Right cardiac atrium (tissue), 5 donors: ENCODE results near the gene FHDC1. TPM values are rescaled to one million over a fixed set of nuclear protein-coding genes. Genes with fewer than 3 reads are reported as not detected.

ENCODE experiments used
- ATAC-seq, 2 donors: fragments of 200-7000 bp; cut with Tn5 transposase; one replicate each; pipeline versions ENCODE4 v1.8.0 to v1.9.1; 2020; ENCODE audit warnings: moderate library complexity in 2 of 2, mild to moderate bottlenecking in 1 of 2
- DNase-seq, 3 donors: peaks; one replicate each; pipeline ENCODE4 v3.0.0-alpha.2; 2020
- H3K27ac ChIP-seq: one replicate; pipeline ENCODE4 v1.5.1; 2013; ENCODE audit warnings: mild to moderate bottlenecking, low read length, control low read depth, moderate library complexity
- H3K27me3 ChIP-seq: one replicate; pipeline ENCODE4 v1.6.1; 2013; ENCODE audit not compliant: control insufficient read depth, insufficient read depth
- H3K4me1 ChIP-seq: one replicate; pipeline ENCODE4 v1.6.1; 2013; ENCODE audit warnings: low read length; ENCODE audit not compliant: control insufficient read depth, insufficient read depth
- H3K4me3 ChIP-seq: one replicate; pipeline ENCODE4 v1.5.1; 2013; ENCODE audit warnings: low read length, control low read depth
- H3K9me3 ChIP-seq: one replicate; pipeline ENCODE4 v1.6.1; 2013; ENCODE audit warnings: low read length; ENCODE audit not compliant: control insufficient read depth
- WGBS: extraction: QIAGEN DNeasy Blood & Tissue Kit; methylation state at CpG from one replicate; pipeline ENCODE4 v1.1.7; 2013; 5-methylcytosine and 5-hydroxymethylcytosine counted together
- intact Hi-C, 4 donors: fragments of 100-400 bp; cut with DNase I; formaldehyde crosslinking; loops; one replicate each; pipeline versions ENCODE4 v1.11.0 to v1.14.0; 2022 to 2023
- polyA plus RNA-seq: library from polyadenylated mRNA; stranded (reverse); fragments of 200-250 nt; gene quantifications from one replicate; pipeline ENCODE4 v1.2.3, GENCODE V29; 2013
- total RNA-seq, 4 donors: library from RNA; stranded (reverse); fragmentation: NEBNext Ultra II Directional; extraction: Animal tissue kit (Norgen Biotek cat#: 25700); gene quantifications; one replicate each; pipeline ENCODE4 v1.2.1, GENCODE V29; 2021
- donor health status: healthy with polysubstance abuse.
- donor health status: DM: no; HTN: yes; CAD: no.
- donor health status: DM: no; HTN: no; CAD: no.
- donor health status: DM: no; HTN: yes; CAD: no; lungs with severe emphysema.
- donor health status: DM: yes; HTN: yes; CAD: no.

FHDC1 gene
- total and polyA plus RNA-seq, 5 donors = 0.25 to 1.3 (median 0.42) TPM

- 85% methylated on average over 10 of the region's 10 CpGs for WGBS
- intact Hi-C loops = no loop called here
- ATAC-seq = no peak
Measured at GRCh38 chr4:153026591-153027346, 90.6 kb downstream of the FHDC1 start.

GRCh38 chr4:153027866-153028265, 91.7 kb downstream of the FHDC1 start:
- ATAC-seq (no peak), DNase-seq (no peak)
- 73% methylated on average over 3 of the region's 3 CpGs for WGBS

More at GRCh38 chr4:153026591-153027346, 90.6 kb downstream of the FHDC1 start:
- no peak overlapping the region for H3K27ac ChIP-seq
- no peak for DNase-seq
- no peak overlapping the region for H3K4me3 ChIP-seq
- H3K27me3 ChIP-seq = no peaks in the 10 kb centered on the region
- H3K9me3 ChIP-seq = no peaks in the 10 kb centered on the region
- no peaks in the 10 kb centered on the region for H3K4me1 ChIP-seq

GRCh38 chr4:153028535-153028934, 92.4 kb downstream of the FHDC1 start:
- no peaks in the 10 kb centered on the region for H3K4me1 ChIP-seq
- H3K4me3 ChIP-seq = no peak overlapping the region
- intact Hi-C loops = no loop called here
- H3K27ac ChIP-seq = no peak overlapping the region
- H3K27me3 ChIP-seq = no peaks in the 10 kb centered on the region
- H3K9me3 ChIP-seq = no peaks in the 10 kb centered on the region
- no peak for ATAC-seq
- 43% methylated on average over 1 of the region's 1 CpG for WGBS
- no peak for DNase-seq

More at GRCh38 chr4:153027866-153028265, 91.7 kb downstream of the FHDC1 start:
- no peaks in the 10 kb centered on the region for H3K9me3 ChIP-seq
- no peaks in the 10 kb centered on the region for H3K4me1 ChIP-seq
- no peak overlapping the region for H3K27ac ChIP-seq
- intact Hi-C loops = no loop called here
- H3K27me3 ChIP-seq = no peaks in the 10 kb centered on the region
- H3K4me3 ChIP-seq = no peak overlapping the region

Other genes starting within 250 kb of the FHDC1 start
- under 1 TPM; 0.15 to 0.37 (median 0.18) TPM for gene TIGD4, start 156.6 kb upstream of the FHDC1 start, total RNA-seq
- gene TIGD4, start 156.6 kb upstream of the FHDC1 start, polyA plus RNA-seq = 0.07 TPM
- 10 to 100 TPM; 18.6 to 20.6 (median 19.8) TPM for gene ARFIP1, start 156.4 kb upstream of the FHDC1 start, total RNA-seq
- 8.9 TPM for gene ARFIP1, start 156.4 kb upstream of the FHDC1 start, polyA plus RNA-seq